PC-3 (cell line): ENCODE results near the gene PYM1. TPM values are rescaled to one million over a fixed set of nuclear protein-coding genes. Genes with fewer than 3 reads are reported as not detected.

Source experiments
- ATAC-seq: fragments of 200-7000 bp; cut with Tn5 transposase; 2 replicates; pipeline ENCODE4 v1.9.1; 2020; ENCODE audit warnings: mild to moderate bottlenecking, moderate library complexity
- BruUV-seq: library from RNA; stranded (reverse); fragments of 400-500 nt; replicated peaks from 2 replicates; lab custom pipeline; 2021; lab: Mats Ljungman, UMichigan
- CTCF ChIA-PET: fragments of 300-600 bp; sonication (Branson Sonifier 250); formaldehyde crosslinking; loops from one replicate; lab custom pipeline; 2022; ENCODE audit warnings: antibody characterized with exemption; lab: Charles Lee
- POLR2A ChIA-PET: fragments of 300-600 bp; sonication (Branson Sonifier 250); formaldehyde crosslinking; loops from one replicate; lab custom pipeline; 2022; ENCODE audit warnings: antibody characterized with exemption; ENCODE audit not compliant: unreplicated experiment; lab: Charles Lee
- DNase-seq: peaks from one replicate; pipeline ENCODE4 v3.0.0-alpha.2; 2015
- H2AFZ ChIP-seq: fragments of 300-600 bp; sonication (generic); 2 replicates; pipeline ENCODE4 v1.6.0; 2016; ENCODE audit warnings: antibody characterized with exemption, low read length
- H3F3A ChIP-seq: fragments of 300-600 bp; sonication (generic); one replicate; pipeline ENCODE4 v1.6.0; 2017; ENCODE audit warnings: antibody characterized with exemption, low read length, control low read depth, mild to moderate bottlenecking; ENCODE audit not compliant: unreplicated experiment
- H3K27ac ChIP-seq: fragments of 300-600 bp; sonication (generic); 2 replicates; pipeline ENCODE4 v1.5.1; 2016; ENCODE audit warnings: mild to moderate bottlenecking, low read length
- H3K27me3 ChIP-seq: fragments of 300-600 bp; sonication (generic); 2 replicates; pipeline ENCODE4 v1.6.1; 2016; ENCODE audit warnings: low read length, mixed read lengths
- H3K36me3 ChIP-seq: fragments of 300-600 bp; sonication (generic); 2 replicates; pipeline ENCODE4 v1.6.1; 2016; ENCODE audit warnings: low read depth, mixed run types, low read length, mixed read lengths
- H3K4me1 ChIP-seq: fragments of 300-600 bp; sonication (generic); 2 replicates; pipeline ENCODE4 v1.5.1; 2016; ENCODE audit warnings: low read length; ENCODE audit not compliant: insufficient read depth
- H3K4me2 ChIP-seq: fragments of 300-600 bp; sonication (generic); 2 replicates; pipeline ENCODE4 v1.6.0; 2016; ENCODE audit warnings: low read length
- H3K4me3 ChIP-seq: fragments of 300-600 bp; sonication (generic); 2 replicates; pipeline ENCODE4 v1.5.1; 2016; ENCODE audit warnings: mild to moderate bottlenecking, low read length, mixed read lengths
- H3K79me2 ChIP-seq: fragments of 300-600 bp; sonication (generic); 2 replicates; pipeline ENCODE4 v1.6.1; 2017; ENCODE audit warnings: low read length, mixed read lengths
- H3K9ac ChIP-seq: fragments of 300-600 bp; sonication (generic); 2 replicates; pipeline ENCODE4 v1.6.0; 2016; ENCODE audit warnings: mild to moderate bottlenecking, low read length
- H3K9me2 ChIP-seq: fragments of 300-600 bp; sonication (generic); replicated peaks from 2 replicates; pipeline ENCODE4 v1.6.1; 2016; ENCODE audit warnings: mixed run types, low read length, mixed read lengths
- H3K9me3 ChIP-seq: fragments of 300-600 bp; sonication (generic); 2 replicates; pipeline ENCODE4 v1.6.1; 2016; ENCODE audit warnings: low read length, mixed read lengths
- H4K20me1 ChIP-seq: fragments of 300-600 bp; sonication (generic); 2 replicates; pipeline ENCODE4 v1.6.1; 2016; ENCODE audit warnings: low read length, mixed read lengths
- EZH2 ChIP-seq: fragments of 300-600 bp; sonication (generic); IDR thresholded peaks from one replicate; pipeline ENCODE4 v1.6.1; 2017; ENCODE audit warnings: antibody characterized with exemption, mild to moderate bottlenecking, low read length; ENCODE audit not compliant: unreplicated experiment
- EZH2phosphoT487 ChIP-seq: fragments of 300-600 bp; sonication (generic); IDR thresholded peaks from 2 replicates; pipeline ENCODE4 v1.6.1; 2018; ENCODE audit warnings: mild to moderate bottlenecking, antibody characterized with exemption, low read length, borderline replicate concordance
- intact Hi-C: fragments of 100-400 bp; cut with micrococcal nuclease; formaldehyde crosslinking; loops from 2 replicates; pipeline ENCODE4 v1.9.0; 2023
- total RNA-seq: library from RNA; depleted of rRNA; stranded (reverse); fragments of >200 nt; gene quantifications from 2 replicates; pipeline ENCODE4 v1.2.3, GENCODE V29; 2014
- TF ChIP-seq, protein P1 (sequence below): fragments of 300-600 bp; sonication (generic); conservative IDR thresholded peaks from 2 replicates; pipeline ENCODE4 v1.5.1; 2017; ENCODE audit warnings: antibody characterized with exemption, low read depth, mild to moderate bottlenecking, low read length

The PYM1 gene
- total RNA-seq, 1 experiment from 2014 or later = 39.0 TPM

DNA sequence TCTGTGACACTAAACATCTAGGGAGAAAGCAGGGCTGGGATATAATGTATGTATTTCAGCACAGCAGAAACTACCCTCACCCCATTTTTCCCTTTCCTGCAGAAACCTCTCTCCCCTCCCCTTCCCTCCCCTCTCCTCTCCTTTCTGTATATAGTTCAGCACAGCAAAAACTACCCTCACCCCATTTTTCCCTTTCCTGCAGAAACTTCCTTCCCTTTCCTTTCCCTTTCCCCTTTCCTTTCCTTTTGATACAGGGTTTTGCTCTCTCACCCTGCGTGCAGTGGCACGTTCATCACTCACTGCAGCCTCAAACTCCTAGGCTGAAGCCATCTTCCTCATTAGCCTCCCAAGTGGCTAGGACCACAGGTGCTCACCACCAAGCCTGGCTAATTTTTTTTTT is 36.1 kb upstream of the PYM1 start:
- H3K4me1 ChIP-seq = peaks cover 19% of the 10 kb centered on the region
- no TSS peak for BruUV-seq
- no peak for DNase-seq
- TF ChIP-seq, protein P1, sequence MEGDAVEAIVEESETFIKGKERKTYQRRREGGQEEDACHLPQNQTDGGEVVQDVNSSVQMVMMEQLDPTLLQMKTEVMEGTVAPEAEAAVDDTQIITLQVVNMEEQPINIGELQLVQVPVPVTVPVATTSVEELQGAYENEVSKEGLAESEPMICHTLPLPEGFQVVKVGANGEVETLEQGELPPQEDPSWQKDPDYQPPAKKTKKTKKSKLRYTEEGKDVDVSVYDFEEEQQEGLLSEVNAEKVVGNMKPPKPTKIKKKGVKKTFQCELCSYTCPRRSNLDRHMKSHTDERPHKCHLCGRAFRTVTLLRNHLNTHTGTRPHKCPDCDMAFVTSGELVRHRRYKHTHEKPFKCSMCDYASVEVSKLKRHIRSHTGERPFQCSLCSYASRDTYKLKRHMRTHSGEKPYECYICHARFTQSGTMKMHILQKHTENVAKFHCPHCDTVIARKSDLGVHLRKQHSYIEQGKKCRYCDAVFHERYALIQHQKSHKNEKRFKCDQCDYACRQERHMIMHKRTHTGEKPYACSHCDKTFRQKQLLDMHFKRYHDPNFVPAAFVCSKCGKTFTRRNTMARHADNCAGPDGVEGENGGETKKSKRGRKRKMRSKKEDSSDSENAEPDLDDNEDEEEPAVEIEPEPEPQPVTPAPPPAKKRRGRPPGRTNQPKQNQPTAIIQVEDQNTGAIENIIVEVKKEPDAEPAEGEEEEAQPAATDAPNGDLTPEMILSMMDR = no peak
- TF ChIP-seq EZH2 (no peak), EZH2phosphoT487 (no peak)
- peaks cover 21% of the 10 kb centered on the region for H3K79me2 ChIP-seq
- ATAC-seq = no peak
- POLR2A ChIA-PET = no interaction called here
- H3K4me3 ChIP-seq = no peak overlapping the region
- H2AFZ ChIP-seq = no peak overlapping the region
- no peaks in the 10 kb centered on the region for H3K9me3 ChIP-seq
- H4K20me1 ChIP-seq = no peaks in the 10 kb centered on the region
- no peak overlapping the region for H3K27ac ChIP-seq
- H3K4me2 ChIP-seq = no peak overlapping the region
- CTCF ChIA-PET = no interaction called here
- no peaks in the 10 kb centered on the region for H3K9me2 ChIP-seq
- H3F3A ChIP-seq = no peaks in the 10 kb centered on the region
- H3K27me3 ChIP-seq = no peaks in the 10 kb centered on the region
- no peaks in the 10 kb centered on the region for H3K36me3 ChIP-seq
- intact Hi-C loops = no loop called here
- no peak overlapping the region for H3K9ac ChIP-seq

DNA sequence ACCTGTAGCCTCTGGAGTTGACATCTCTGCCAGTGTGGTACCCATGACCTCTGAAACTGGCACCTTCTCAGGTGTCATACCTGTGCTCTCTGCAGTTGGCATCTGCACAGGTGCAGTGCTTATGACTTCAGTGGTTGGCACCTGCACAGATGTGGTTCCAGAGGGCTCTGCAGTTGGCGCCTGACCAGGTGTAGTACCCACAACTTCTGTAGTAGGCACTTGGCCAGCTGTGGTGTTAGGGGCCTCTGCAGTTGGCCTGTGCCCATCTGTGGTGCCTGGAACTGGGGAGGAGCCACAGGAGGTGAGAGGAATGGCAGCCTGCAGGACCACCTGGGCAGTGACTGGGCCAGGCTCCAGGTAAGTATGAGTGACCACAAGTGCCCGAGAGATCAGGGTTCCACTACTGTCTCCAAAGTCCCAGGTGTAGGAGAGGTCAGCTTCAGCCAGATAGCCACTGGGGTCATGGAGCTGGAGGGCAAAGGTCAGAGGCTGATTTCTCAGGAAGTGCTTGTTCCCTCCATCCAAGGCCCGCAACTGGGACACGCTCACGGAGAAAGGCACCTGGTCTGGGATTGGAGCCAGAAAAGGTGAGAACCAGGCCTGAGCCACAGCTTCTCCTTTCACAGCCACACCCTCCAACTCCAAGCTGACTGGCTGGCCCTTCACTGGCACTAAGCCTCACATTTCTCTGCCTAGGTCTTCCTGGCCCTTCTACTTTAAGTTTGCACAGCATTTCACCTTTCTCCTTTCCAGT is 29.6 kb upstream of the PYM1 start:
- BruUV-seq = no TSS peak
- H3K27me3 ChIP-seq = no peaks in the 10 kb centered on the region
- H4K20me1 ChIP-seq = no peaks in the 10 kb centered on the region
- intact Hi-C loops = no loop called here
- no peak overlapping the region for H3K27ac ChIP-seq
- DNase-seq (peak; percentile 34), ATAC-seq (no peak)
- H3F3A ChIP-seq = peaks cover 6% of the 10 kb centered on the region
- H3K9ac ChIP-seq = no peak overlapping the region
- H3K4me2 ChIP-seq = no peak overlapping the region
- no peaks in the 10 kb centered on the region for H3K9me2 ChIP-seq
- CTCF ChIA-PET = interaction anchor here (1.0 kb wide), 1 partner anchor 17 kb away, joined by 3 read pairs; the partner anchor contains the start of gene RAB5B
- H3K9me3 ChIP-seq = no peaks in the 10 kb centered on the region
- POLR2A ChIA-PET = no interaction called here
- peaks cover 3% of the 10 kb centered on the region; the same call in 1 of the 2 replicates for H3K36me3 ChIP-seq
- no peaks in the 10 kb centered on the region for H3K79me2 ChIP-seq
- TF ChIP-seq EZH2 = no peak
- TF ChIP-seq EZH2phosphoT487 = no peak
- TF ChIP-seq, protein P1 = no peak
- peaks cover 27% of the 10 kb centered on the region for H3K4me1 ChIP-seq
- no peak overlapping the region for H3K4me3 ChIP-seq
- H2AFZ ChIP-seq = no peak overlapping the region
